SK-N-SH (cell line): ENCODE measurements around the gene TMA7. TPM values are rescaled to one million over a fixed set of nuclear protein-coding genes. Genes with fewer than 3 reads are reported as not detected.

Source experiments
- CTCF ChIA-PET: fragments of 300-600, 350-600 bp; formaldehyde crosslinking; extraction: SDS; loops from one replicate; lab custom pipeline; 2021; lab: Yijun Ruan, JAX
- POLR2A ChIA-PET: fragments of 350-600 bp; sonication (Branson Sonifier 250); formaldehyde crosslinking; extraction: SDS; loops from one replicate; lab custom pipeline; 2020; ENCODE audit warnings: antibody characterized with exemption, inconsistent platforms; lab: Yijun Ruan, JAX
- DNase-seq: peaks from one replicate; pipeline ENCODE4 v3.0.0; 2012
- H2AFZ ChIP-seq: fragments of 200-600 bp; sonication (generic); 2 replicates; pipeline ENCODE4 v1.8.1; 2016; ENCODE audit warnings: antibody characterized with exemption, mild to moderate bottlenecking, low read depth
- H3F3A ChIP-seq: fragments of 200-600 bp; sonication (generic); replicated peaks from 2 replicates; pipeline ENCODE3; 2016; ENCODE audit warnings: antibody characterized with exemption, mild to moderate bottlenecking; ENCODE audit not compliant: insufficient read depth
- H3K27ac ChIP-seq, 2 experiments: fragments of 200-500 bp in 1 of 2; fragments of 200-600 bp in 1 of 2; sonication (Bioruptor generic) in 1 of 2; sonication (generic), shearing (Covaris generic) in 1 of 2; 2 replicates each; pipeline versions ENCODE4 v1.5.1 to v1.6.1; 2014 to 2016; ENCODE audit warnings: low read depth in 2 of 2, inconsistent platforms in 1 of 2, low read length in 1 of 2, mild to moderate bottlenecking in 1 of 2, mixed read lengths in 1 of 2
- H3K27me3 ChIP-seq: fragments of 200-600 bp; sonication (generic), shearing (Covaris generic); 2 replicates; pipeline ENCODE4 v1.6.1; 2016; ENCODE audit warnings: mixed run types; ENCODE audit not compliant: insufficient read depth
- H3K36me3 ChIP-seq, 2 experiments: fragments of 200-500 bp in 1 of 2; fragments of 200-600 bp in 1 of 2; sonication (Bioruptor generic) in 1 of 2; sonication (generic) in 1 of 2; replicated peaks in 1 of 2; 2 replicates each; pipeline versions ENCODE3 to v1.5.1; 2014 to 2016; ENCODE audit warnings: low read length in 1 of 2, mild to moderate bottlenecking in 1 of 2; ENCODE audit not compliant: insufficient read depth in 2 of 2, control insufficient read depth in 1 of 2
- H3K4me1 ChIP-seq, 2 experiments: fragments of 200-500 bp in 1 of 2; fragments of 200-600 bp in 1 of 2; sonication (Bioruptor generic) in 1 of 2; sonication (generic), shearing (Covaris generic) in 1 of 2; 2 replicates each; pipeline versions ENCODE4 v1.5.1 to v1.6.1; 2014 to 2016; ENCODE audit warnings: low read depth in 1 of 2, low read length in 1 of 2, mixed run types in 1 of 2; ENCODE audit not compliant: insufficient read depth in 2 of 2, control insufficient read depth in 1 of 2
- H3K4me2 ChIP-seq: fragments of 200-600 bp; sonication (generic), shearing (Covaris generic); 2 replicates; pipeline ENCODE4 v1.6.1; 2017; ENCODE audit warnings: mixed run types
- H3K4me3 ChIP-seq, 2 experiments: fragments of 200-500 bp in 1 of 2; fragments of 200-600 bp in 1 of 2; sonication (Bioruptor generic) in 1 of 2; sonication (generic), shearing (Covaris generic) in 1 of 2; 2 replicates each; pipeline versions ENCODE4 v1.5.1 to v1.8.1; 2014 to 2016; ENCODE audit warnings: low read depth in 2 of 2, inconsistent platforms in 1 of 2, low read length in 1 of 2, mild to moderate bottlenecking in 1 of 2, mixed read lengths in 1 of 2, moderate library complexity in 1 of 2
- H3K79me2 ChIP-seq: fragments of 200-600 bp; sonication (generic); 2 replicates; pipeline ENCODE4 v1.8.1; 2017; ENCODE audit warnings: mild to moderate bottlenecking; ENCODE audit not compliant: insufficient read depth
- H3K9ac ChIP-seq: fragments of 200-600 bp; sonication (generic); 2 replicates; pipeline ENCODE4 v1.6.1; 2017; ENCODE audit warnings: mixed run types
- H3K9me2 ChIP-seq: fragments of 200-600 bp; sonication (generic); 2 replicates; pipeline ENCODE4 v1.6.1; 2017; ENCODE audit warnings: mixed run types
- H3K9me3 ChIP-seq: fragments of 200-600 bp; sonication (generic); 2 replicates; pipeline ENCODE4 v1.6.1; 2017; ENCODE audit warnings: mixed run types, mild to moderate bottlenecking, moderate library complexity
- H4K20me1 ChIP-seq: fragments of 200-600 bp; sonication (generic); 2 replicates; pipeline ENCODE4 v1.6.1; 2017; ENCODE audit warnings: mild to moderate bottlenecking, mixed run types; ENCODE audit not compliant: insufficient read depth
- CHD2 ChIP-seq: fragments of 150-350 bp; IDR thresholded peaks from 2 replicates; pipeline ENCODE4 v1.6.1; 2018; ENCODE audit warnings: low read length; ENCODE audit not compliant: partially characterized antibody
- EZH2phosphoT487 ChIP-seq: fragments of 200-600 bp; sonication (generic); IDR thresholded peaks from 2 replicates; pipeline ENCODE4 v1.6.1; 2017; ENCODE audit warnings: low read depth, mixed run types, mild to moderate bottlenecking, antibody characterized with exemption, moderate library complexity, borderline replicate concordance
- FOXJ3 ChIP-seq: sonication (generic); formaldehyde crosslinking; IDR thresholded peaks from 2 replicates; pipeline ENCODE4 v1.5.1; 2020; ENCODE audit warnings: mild to moderate bottlenecking, missing genetic modification reagents
- GABPA ChIP-seq: IDR thresholded peaks from 2 replicates; pipeline ENCODE4 v1.4.0; 2012; ENCODE audit warnings: low read depth, mild to moderate bottlenecking
- GATA2 ChIP-seq: sonication (generic); formaldehyde crosslinking; IDR thresholded peaks from 2 replicates; pipeline ENCODE4 v1.5.0; 2020; ENCODE audit warnings: mild to moderate bottlenecking, missing genetic modification reagents
- IRF3 ChIP-seq: fragments of 150-350 bp; IDR thresholded peaks from 2 replicates; pipeline ENCODE4 v1.6.1; 2016; ENCODE audit warnings: mild to moderate bottlenecking, low read depth, low read length
- JUND ChIP-seq: IDR thresholded peaks from 2 replicates; pipeline ENCODE4 v1.4.0; 2012
- NFIC ChIP-seq: IDR thresholded peaks from 2 replicates; pipeline ENCODE4 v1.4.0; 2012; ENCODE audit warnings: borderline replicate concordance
- RCOR1 ChIP-seq: fragments of 150-350 bp; IDR thresholded peaks from 2 replicates; pipeline ENCODE4 v1.6.1; 2017; ENCODE audit warnings: antibody characterized with exemption, low read length
- RFX5 ChIP-seq: IDR thresholded peaks from 2 replicates; pipeline ENCODE4 v1.6.1; 2012; ENCODE audit warnings: mild to moderate bottlenecking, improper control_type of control experiment, low read length
- SMC3 ChIP-seq: IDR thresholded peaks from 2 replicates; pipeline ENCODE4 v1.6.1; 2012; ENCODE audit warnings: low read depth, low read length, improper control_type of control experiment
- TCF12 ChIP-seq: IDR thresholded peaks from 2 replicates; pipeline ENCODE4 v1.4.0; 2012
- USF1 ChIP-seq: IDR thresholded peaks from 2 replicates; pipeline ENCODE4 v1.4.0; 2012; ENCODE audit warnings: low read depth, borderline replicate concordance
- YY1 ChIP-seq: IDR thresholded peaks from 2 replicates; pipeline ENCODE4 v1.4.0; 2012; ENCODE audit warnings: low read depth, mild to moderate bottlenecking
- WGBS: methylation state at CpG from one replicate; pipeline ENCODE4 v1.1.6; 2017; ENCODE audit warnings: low lambda C conversion rate; 5-methylcytosine and 5-hydroxymethylcytosine counted together
- polyA plus RNA-seq, 3 experiments: library from polyadenylated mRNA; depleted of rRNA; stranded (reverse); fragments of >200 nt; gene quantifications; 2 replicates each; pipeline ENCODE4 v1.2.3, GENCODE V29; 2012
- TF ChIP-seq, protein P1 (sequence below): IDR thresholded peaks from 2 replicates; pipeline ENCODE4 v1.4.0; 2012; ENCODE audit warnings: low read depth
- TF ChIP-seq, protein P2 (sequence below): IDR thresholded peaks from 2 replicates; pipeline ENCODE4; 2012
- TF ChIP-seq, protein P3 (sequence below): fragments of 200-600 bp; sonication (generic); IDR thresholded peaks from 2 replicates; pipeline ENCODE4 v1.6.1; 2017; ENCODE audit warnings: antibody characterized with exemption, mild to moderate bottlenecking, moderate library complexity

Gene TMA7
- polyA plus RNA-seq, 1 of the 3 experiments (the other 2 are of a cell fraction): 438 TPM

GRCh38 chr3:48419597-48419996 lies 20.5 kb upstream of the TMA7 start:
- Histone ChIP-seq H2AFZ (no peak overlapping the region), H3K9me2 (no peaks in the 10 kb centered on the region), H3K27ac (no peak overlapping the region), H3K4me1 (peaks cover 0 to 18% of the 10 kb centered on the region in 2 experiments; a peak in 1 of 4 replicates), H3K79me2 (peaks cover 17% of the 10 kb centered on the region; the same call in 1 of the 2 replicates), H3K36me3 (peaks cover 0 to 50% of the 10 kb centered on the region in 2 experiments), H3K9ac (no peak overlapping the region), H3K4me3 (no peak overlapping the region), H3K27me3 (no peaks in the 10 kb centered on the region), H4K20me1 (no peaks in the 10 kb centered on the region), H3K4me2 (no peak overlapping the region), H3F3A (no peaks in the 10 kb centered on the region), H3K9me3 (no peaks in the 10 kb centered on the region)
- no peak for DNase-seq
- TF ChIP-seq, protein P1, sequence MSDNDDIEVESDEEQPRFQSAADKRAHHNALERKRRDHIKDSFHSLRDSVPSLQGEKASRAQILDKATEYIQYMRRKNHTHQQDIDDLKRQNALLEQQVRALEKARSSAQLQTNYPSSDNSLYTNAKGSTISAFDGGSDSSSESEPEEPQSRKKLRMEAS: no peak
- no peak for TF ChIP-seq IRF3
- TF ChIP-seq, protein P2, sequence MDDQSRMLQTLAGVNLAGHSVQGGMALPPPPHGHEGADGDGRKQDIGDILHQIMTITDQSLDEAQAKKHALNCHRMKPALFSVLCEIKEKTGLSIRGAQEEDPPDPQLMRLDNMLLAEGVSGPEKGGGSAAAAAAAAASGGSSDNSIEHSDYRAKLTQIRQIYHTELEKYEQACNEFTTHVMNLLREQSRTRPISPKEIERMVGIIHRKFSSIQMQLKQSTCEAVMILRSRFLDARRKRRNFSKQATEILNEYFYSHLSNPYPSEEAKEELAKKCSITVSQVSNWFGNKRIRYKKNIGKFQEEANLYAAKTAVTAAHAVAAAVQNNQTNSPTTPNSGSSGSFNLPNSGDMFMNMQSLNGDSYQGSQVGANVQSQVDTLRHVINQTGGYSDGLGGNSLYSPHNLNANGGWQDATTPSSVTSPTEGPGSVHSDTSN: no peak
- no peak for TF ChIP-seq RCOR1
- no peak for TF ChIP-seq GABPA
- no peak for TF ChIP-seq FOXJ3 (CRISPR knock-in tag)
- TF ChIP-seq USF1: no peak
- no peak for TF ChIP-seq EZH2phosphoT487
- TF ChIP-seq SMC3: no peak
- TF ChIP-seq JUND: no peak
- TF ChIP-seq YY1: no peak
- TF ChIP-seq TCF12: no peak
- POLR2A ChIA-PET: interaction anchor here (2.0 kb wide), 1 partner anchor 9 kb away, joined by 6 read pairs; no protein-coding TSS in a partner anchor
- 98% methylated on average over 14 of the region's 17 CpGs for WGBS
- CTCF ChIA-PET: interaction anchor here (0.7 to 14.1 kb wide), 6 partner anchors 11 to 146 kb away, joined by 3 to 156 read pairs (median 6); no protein-coding TSS in a partner anchor

GRCh38 chr3:48420561-48420960 lies 19.5 kb upstream of the TMA7 start:
- Histone ChIP-seq H3K4me2 (no peak overlapping the region), H3K9ac (no peak overlapping the region), H2AFZ (no peak overlapping the region), H3K9me3 (no peaks in the 10 kb centered on the region), H3F3A (no peaks in the 10 kb centered on the region), H3K4me1 (peaks cover 0 to 28% of the 10 kb centered on the region in 2 experiments; a peak in 2 of 4 replicates), H3K36me3 (peaks cover 0 to 41% of the 10 kb centered on the region in 2 experiments), H3K79me2 (peaks cover 27% of the 10 kb centered on the region; the same call in 1 of the 2 replicates), H3K27me3 (no peaks in the 10 kb centered on the region), H4K20me1 (no peaks in the 10 kb centered on the region), H3K9me2 (no peaks in the 10 kb centered on the region), H3K27ac (no peak overlapping the region)
- ChIA-PET CTCF (interaction anchor here (0.6 to 14.1 kb wide), 5 partner anchors 14 to 146 kb away, joined by 3 to 156 read pairs (median 7); partner anchors contain the start of genes CCDC51 and TMA7), POLR2A (no interaction called here)
- WGBS: 92% methylated on average over 13 of the region's 14 CpGs
- no peak for DNase-seq
- TF ChIP-seq, protein P3, sequence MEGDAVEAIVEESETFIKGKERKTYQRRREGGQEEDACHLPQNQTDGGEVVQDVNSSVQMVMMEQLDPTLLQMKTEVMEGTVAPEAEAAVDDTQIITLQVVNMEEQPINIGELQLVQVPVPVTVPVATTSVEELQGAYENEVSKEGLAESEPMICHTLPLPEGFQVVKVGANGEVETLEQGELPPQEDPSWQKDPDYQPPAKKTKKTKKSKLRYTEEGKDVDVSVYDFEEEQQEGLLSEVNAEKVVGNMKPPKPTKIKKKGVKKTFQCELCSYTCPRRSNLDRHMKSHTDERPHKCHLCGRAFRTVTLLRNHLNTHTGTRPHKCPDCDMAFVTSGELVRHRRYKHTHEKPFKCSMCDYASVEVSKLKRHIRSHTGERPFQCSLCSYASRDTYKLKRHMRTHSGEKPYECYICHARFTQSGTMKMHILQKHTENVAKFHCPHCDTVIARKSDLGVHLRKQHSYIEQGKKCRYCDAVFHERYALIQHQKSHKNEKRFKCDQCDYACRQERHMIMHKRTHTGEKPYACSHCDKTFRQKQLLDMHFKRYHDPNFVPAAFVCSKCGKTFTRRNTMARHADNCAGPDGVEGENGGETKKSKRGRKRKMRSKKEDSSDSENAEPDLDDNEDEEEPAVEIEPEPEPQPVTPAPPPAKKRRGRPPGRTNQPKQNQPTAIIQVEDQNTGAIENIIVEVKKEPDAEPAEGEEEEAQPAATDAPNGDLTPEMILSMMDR: no peak
- TF ChIP-seq EZH2phosphoT487 (no peak), GATA2 (CRISPR knock-in tag) (no peak), FOXJ3 (CRISPR knock-in tag) (no peak), CHD2 (no peak), NFIC (no peak), RFX5 (no peak), YY1 (no peak), JUND (no peak)
- TF ChIP-seq, all 33 proteins: peak for 0
- H3K4me3 ChIP-seq: no peak overlapping the region
